ENCODE data around the gene DCP1B.

DNA sequence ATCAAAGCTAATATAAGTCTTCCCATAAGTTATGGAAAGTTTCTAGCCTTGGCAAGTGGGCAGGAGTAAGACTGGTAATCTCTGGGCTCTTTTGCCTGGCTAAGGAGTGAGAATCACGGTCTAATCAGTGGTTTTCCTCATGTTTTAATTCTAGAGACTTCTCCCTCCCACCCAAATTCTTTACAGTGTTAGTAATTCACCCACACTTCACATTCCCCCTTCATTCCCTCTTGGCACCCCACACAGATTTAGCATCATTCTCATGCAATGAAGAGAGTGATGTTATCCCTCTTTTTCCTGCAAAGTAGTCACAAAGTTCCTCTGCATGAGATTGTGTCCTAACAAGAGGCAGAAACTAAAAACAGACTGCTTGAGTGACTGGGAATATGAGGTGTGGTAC lies 57.2 kb downstream of the DCP1B start:
- TF ChIP-seq CTCF (IDR thresholded peaks at IDR 0.05) (no peak), POLR2AphosphoS5 (IDR thresholded peaks at IDR 0.05; ENCODE audit: low read depth, low read length) (no peak), TCF7L2 (IDR thresholded peaks at IDR 0.05; ENCODE audit: low read depth, low read length) (no peak)
